GM12878 (cell line): ENCODE results near the gene GCC1. TPM values are rescaled to one million over a fixed set of nuclear protein-coding genes. Genes with fewer than 3 reads are reported as not detected.

Source experiments
- ATAC-seq: fragments of 200-7000 bp; cut with Tn5 transposase; 3 replicates; pipeline ENCODE4 v1.9.1; 2020; ENCODE audit warnings: mild to moderate bottlenecking, moderate library complexity
- BruUV-seq: library from RNA; stranded (reverse); fragments of 400-500 nt; replicated peaks from 2 replicates; lab custom pipeline; 2021; lab: Mats Ljungman, UMichigan
- CTCF ChIA-PET: fragments of 300-600 bp; sonication (Branson Sonifier 250); formaldehyde crosslinking; extraction: SDS; loops from one replicate; lab custom pipeline; 2021; ENCODE audit warnings: inconsistent platforms; lab: Yijun Ruan, JAX
- POLR2A ChIA-PET: fragments of 350-600 bp; formaldehyde crosslinking; extraction: SDS; loops from one replicate; lab custom pipeline; 2021; ENCODE audit warnings: inconsistent platforms; lab: Charles Lee
- RAD21 ChIA-PET: fragments of 300-600 bp; sonication (Branson Sonifier 250); formaldehyde crosslinking; loops from one replicate; lab custom pipeline; 2023; ENCODE audit warnings: antibody characterized with exemption; ENCODE audit not compliant: unreplicated experiment; lab: Charles Lee
- SMC1A ChIA-PET: fragments of 300-600 bp; sonication (Branson Sonifier 250); formaldehyde crosslinking; loops from one replicate; lab custom pipeline; 2023; ENCODE audit not compliant: unreplicated experiment, uncharacterized antibody; lab: Charles Lee
- DNase-seq: peaks from one replicate; pipeline ENCODE4 v3.0.0-alpha.2; 2011; ENCODE audit warnings: low read depth, low spot score
- FAIRE-seq: peaks from 3 replicates; lab custom pipeline; 2011; peaks lifted over from hg19 to GRCh38; lab: Jason Lieb, UNC
- H2AFZ ChIP-seq: 2 replicates; pipeline ENCODE4 v1.6.0; 2011; ENCODE audit warnings: low read depth, low read length, control low read depth; ENCODE audit not compliant: control insufficient read depth
- H3K27ac ChIP-seq: 2 replicates; pipeline ENCODE4 v1.5.1; 2011; ENCODE audit warnings: control low read depth; ENCODE audit not compliant: control insufficient read depth, insufficient read depth
- H3K27me3 ChIP-seq, 2 experiments: replicated peaks in 1 of 2; 2 replicates each; pipeline versions ENCODE4 v1.6.0 to v1.6.1; 2011; ENCODE audit warnings: low read length in 1 of 2; ENCODE audit not compliant: control insufficient read depth in 2 of 2, insufficient read depth in 2 of 2
- H3K36me3 ChIP-seq, 2 experiments: 2 replicates each; pipeline ENCODE4 v1.5.1; 2011; ENCODE audit warnings: low read length in 1 of 2; ENCODE audit not compliant: control insufficient read depth in 2 of 2, insufficient read depth in 2 of 2
- H3K4me1 ChIP-seq: 2 replicates; pipeline ENCODE4 v1.6.1; 2011; ENCODE audit warnings: mild to moderate bottlenecking, low read length, moderate library complexity, mixed read lengths; ENCODE audit not compliant: control insufficient read depth, insufficient read depth
- H3K4me2 ChIP-seq: 2 replicates; pipeline ENCODE4 v1.6.0; 2011; ENCODE audit warnings: control low read depth; ENCODE audit not compliant: control insufficient read depth, insufficient read depth
- H3K4me3 ChIP-seq: fragments of 200-600 bp; sonication (generic); 2 replicates; pipeline ENCODE4 v1.5.1; 2016
- H3K79me2 ChIP-seq: 2 replicates; pipeline ENCODE4 v1.6.0; 2011; ENCODE audit warnings: low read length; ENCODE audit not compliant: control insufficient read depth, insufficient read depth
- H3K9ac ChIP-seq: 2 replicates; pipeline ENCODE4 v1.8.0; 2011; ENCODE audit warnings: low read length, control low read depth, mixed read lengths; ENCODE audit not compliant: control insufficient read depth, insufficient read depth
- H3K9me3 ChIP-seq: replicated peaks from 3 replicates; pipeline ENCODE4 v1.5.1; 2011; ENCODE audit warnings: mild to moderate bottlenecking, low read length; ENCODE audit not compliant: control insufficient read depth, insufficient read depth
- H4K20me1 ChIP-seq: 2 replicates; pipeline ENCODE4 v1.6.0; 2011; ENCODE audit not compliant: control insufficient read depth, insufficient read depth
- BCL11A ChIP-seq: IDR thresholded peaks from 2 replicates; pipeline ENCODE4 v1.6.1; 2011; ENCODE audit warnings: low read depth, low read length
- CBFB ChIP-seq: IDR thresholded peaks from 2 replicates; pipeline ENCODE4 v1.6.1; 2016; ENCODE audit warnings: antibody characterized with exemption, low read depth
- ETV6 ChIP-seq, 2 experiments: fragments of 450-650 bp in 1 of 2; IDR thresholded peaks in 1 of 2; conservative IDR thresholded peaks in 1 of 2; 2 replicates each; pipeline ENCODE4 v1.6.1; 2014; ENCODE audit warnings: antibody characterized with exemption in 1 of 2, borderline replicate concordance in 1 of 2, low read depth in 1 of 2, mild to moderate bottlenecking in 1 of 2, moderate library complexity in 1 of 2
- GABPA ChIP-seq: IDR thresholded peaks from 2 replicates; pipeline ENCODE4 v1.6.1; 2014; ENCODE audit warnings: antibody characterized with exemption, low read depth, mild to moderate bottlenecking, inconsistent platforms
- JUNB ChIP-seq: IDR thresholded peaks from 2 replicates; pipeline ENCODE4 v1.6.1; 2016; ENCODE audit warnings: antibody characterized with exemption, mild to moderate bottlenecking
- MEF2A ChIP-seq: IDR thresholded peaks from 2 replicates; pipeline ENCODE4 v1.6.1; 2011; ENCODE audit warnings: low read depth, mild to moderate bottlenecking, low read length, moderate library complexity; ENCODE audit not compliant: insufficient read depth
- MXI1 ChIP-seq: fragments of 150-350 bp; IDR thresholded peaks from 2 replicates; pipeline ENCODE4 v1.6.1; 2011; ENCODE audit warnings: low read depth, mild to moderate bottlenecking, inconsistent platforms, low read length, improper control_type of control experiment
- NFIC ChIP-seq: IDR thresholded peaks from 2 replicates; pipeline ENCODE4 v1.6.1; 2012; ENCODE audit warnings: low read depth, mild to moderate bottlenecking, inconsistent platforms, low read length, moderate library complexity
- PBX3 ChIP-seq: IDR thresholded peaks from 2 replicates; pipeline ENCODE4 v1.6.1; 2011; ENCODE audit warnings: mild to moderate bottlenecking, low read depth, low read length, moderate library complexity; ENCODE audit not compliant: insufficient replicate concordance
- RB1 ChIP-seq: fragments of 450-650 bp; formaldehyde crosslinking; IDR thresholded peaks from 2 replicates; pipeline ENCODE4 v1.6.1; 2017; ENCODE audit warnings: mild to moderate bottlenecking, borderline replicate concordance
- RCOR1 ChIP-seq: conservative IDR thresholded peaks from 2 replicates; pipeline ENCODE4 v1.6.1; 2012; ENCODE audit warnings: low read depth, low read length, improper control_type of control experiment
- RFX5 ChIP-seq: IDR thresholded peaks from 2 replicates; pipeline ENCODE4 v1.6.1; 2011; ENCODE audit warnings: low read depth, low read length, improper control_type of control experiment
- SKIL ChIP-seq: fragments of 450-650 bp; IDR thresholded peaks from 2 replicates; pipeline ENCODE4 v1.6.1; 2017; ENCODE audit warnings: mild to moderate bottlenecking, low read depth, inconsistent platforms; ENCODE audit not compliant: poor library complexity, severe bottlenecking
- TAF1 ChIP-seq: IDR thresholded peaks from 2 replicates; pipeline ENCODE4 v1.6.1; 2011; ENCODE audit warnings: mild to moderate bottlenecking, low read depth, low read length, borderline replicate concordance
- TBL1XR1 ChIP-seq: IDR thresholded peaks from 2 replicates; pipeline ENCODE4 v1.6.1; 2012; ENCODE audit warnings: low read depth, low read length, improper control_type of control experiment
- TCF7 ChIP-seq: IDR thresholded peaks from 2 replicates; pipeline ENCODE4 v1.6.1; 2014; ENCODE audit warnings: antibody characterized with exemption, borderline replicate concordance
- ZNF622 ChIP-seq: fragments of 450-650 bp; IDR thresholded peaks from 2 replicates; pipeline ENCODE4 v1.6.1; 2017; ENCODE audit warnings: mild to moderate bottlenecking, inconsistent platforms
- WGBS: methylation state at CpG from one replicate; pipeline ENCODE4 v1.1.6; 2016; ENCODE audit warnings: low lambda C conversion rate; ENCODE audit not compliant: insufficient replicate concordance, insufficient coverage; ENCODE audit errors: missing lambda C conversion rate; 5-methylcytosine and 5-hydroxymethylcytosine counted together
- in situ Hi-C: fragments of 300-500 bp; cut with MboI; formaldehyde crosslinking; loops from 9 replicates; pipeline ENCODE4 v1.14.3; 2018; ENCODE audit warnings: mixed read lengths
- intact Hi-C: fragments of 100-400 bp; cut with micrococcal nuclease; formaldehyde crosslinking; loops from one replicate; pipeline ENCODE4 v1.14.2; 2022; ENCODE audit not compliant: unreplicated experiment
- polyA plus RNA-seq, 11 experiments: library from polyadenylated mRNA; depleted of rRNA in 4 of 11; unstranded in 6 of 11; stranded (reverse) in 5 of 11; fragments of >200 nt; fragmentation: Nextera tagmentation in 4 of 11; fragmentation: Illumina TruSeq in 1 of 11; extraction: Ambion mirVana in 4 of 11; extraction: Trizol in 1 of 11; gene quantifications; 1 replicate in 1 of 11; 2 replicates in 10 of 11; pipeline versions ENCODE4 v1.2.1 to v1.2.3, GENCODE V29; 2011 to 2016; ENCODE audit warnings: inconsistent platforms in 2 of 11, missing spikeins in 2 of 11, low read depth in 1 of 11
- total RNA-seq, 4 experiments: library from RNA; depleted of rRNA in 3 of 4; stranded (reverse); fragments of >200 nt in 3 of 4; fragmentation: Illumina TruSeq in 1 of 4; extraction: Trizol in 1 of 4; gene quantifications; 2 replicates each; pipeline versions ENCODE4 v1.2.1 to v1.2.3, GENCODE V29; 2013 to 2021

The GCC1 gene
- total and polyA plus RNA-seq, 10 of the 15 experiments (the other 5 are each of a cell fraction or from before 2014, with no cell fraction given): 1.8 to 17.2 (median 9.0) TPM

DNA sequence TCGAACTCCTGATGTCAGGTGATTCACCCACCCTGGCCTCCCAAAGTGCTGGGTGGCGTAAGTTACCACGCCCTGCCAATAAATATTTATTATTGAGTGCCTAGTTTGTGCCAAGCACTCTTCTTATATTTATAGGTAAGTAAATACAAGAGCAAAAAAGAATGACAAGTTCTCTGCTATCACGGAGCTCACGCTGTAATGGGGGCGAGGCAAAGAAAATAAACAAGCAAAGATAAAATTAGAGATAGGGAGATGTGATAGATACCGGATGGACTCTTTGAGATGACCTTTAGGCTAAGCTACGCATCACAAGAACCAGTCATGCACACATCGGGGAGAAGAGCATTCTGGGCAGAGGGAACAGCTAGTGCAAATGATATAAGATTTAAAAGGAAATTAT lies 46.3 kb downstream of the GCC1 start:
- DNase-seq: no peak
- TF ChIP-seq TCF7: no peak
- TF ChIP-seq RFX5: no peak
- TF ChIP-seq MEF2A: no peak
- no peak for TF ChIP-seq MXI1
- no peak for TF ChIP-seq BCL11A
- Histone ChIP-seq H3K9ac (no peak overlapping the region), H3K36me3 (no peaks in the 10 kb centered on the region), H4K20me1 (no peaks in the 10 kb centered on the region), H3K27ac (no peak overlapping the region), H3K4me1 (no peaks in the 10 kb centered on the region), H2AFZ (no peak overlapping the region), H3K27me3 (no peaks in the 10 kb centered on the region), H3K4me3 (no peak overlapping the region), H3K4me2 (no peak overlapping the region), H3K79me2 (no peaks in the 10 kb centered on the region), H3K9me3 (no peaks in the 10 kb centered on the region; the same call in 2 of the 3 replicates)
- ChIA-PET SMC1A (no interaction called here), CTCF (interaction anchor here (0.6 to 1.0 kb wide), 2 partner anchors 16 to 34 kb away, joined by 3 read pairs; no protein-coding TSS in a partner anchor), POLR2A (no interaction called here), RAD21 (no interaction called here)
- WGBS: 41% methylated on average over 9 of the region's 9 CpGs
- intact Hi-C loops (no loop called here), in situ Hi-C loops (no loop called here)
- BruUV-seq: no TSS peak
- FAIRE-seq: no peak
- no peak for ATAC-seq

GRCh38 chr7:127536741-127537140 lies 48.7 kb downstream of the GCC1 start:
- no peaks in the 10 kb centered on the region for H3K27me3 ChIP-seq
- in situ Hi-C loops (no loop called here), intact Hi-C loops (no loop called here)
- no peak overlapping the region for H3K4me2 ChIP-seq
- no peak overlapping the region for H2AFZ ChIP-seq
- ChIA-PET RAD21 (no interaction called here), POLR2A (no interaction called here), SMC1A (no interaction called here), CTCF (no interaction called here)
- H3K27ac ChIP-seq: no peak overlapping the region
- DNase-seq (no peak), FAIRE-seq (no peak), ATAC-seq (no peak)
- H3K79me2 ChIP-seq: no peaks in the 10 kb centered on the region
- H3K9me3 ChIP-seq: no peaks in the 10 kb centered on the region; the same call in 2 of the 3 replicates
- TF ChIP-seq RB1 (no peak), TBL1XR1 (no peak), CBFB (no peak), RCOR1 (no peak), GABPA (no peak), ETV6 (conservative IDR thresholded peaks at IDR 0.05 in 1 of 2, IDR thresholded peaks at IDR 0.05 in 1 of 2; ENCODE audit: borderline replicate concordance in 1 of 2, low read depth in 1 of 2) (no peak), TAF1 (no peak), SKIL (no peak), ZNF622 (no peak), NFIC (no peak), JUNB (no peak), PBX3 (no peak)
- no peaks in the 10 kb centered on the region for H4K20me1 ChIP-seq
- no peak overlapping the region for H3K4me3 ChIP-seq
- WGBS: 43% methylated on average over 16 of the region's 16 CpGs
- H3K4me1 ChIP-seq: no peaks in the 10 kb centered on the region
- BruUV-seq: no TSS peak
- H3K36me3 ChIP-seq: no peaks in the 10 kb centered on the region
- no peak overlapping the region for H3K9ac ChIP-seq
